BJ (cell line): ENCODE results near the gene GRIFIN. TPM values are rescaled to one million over a fixed set of nuclear protein-coding genes. Genes with fewer than 3 reads are reported as not detected.

ENCODE experiments used
- CTCF ChIA-PET: fragments of 350-600 bp; formaldehyde crosslinking; extraction: SDS; loops from one replicate; lab custom pipeline; 2021; ENCODE audit warnings: antibody characterized with exemption, inconsistent platforms; lab: Yijun Ruan, JAX
- POLR2A ChIA-PET: fragments of 300-600 bp; sonication (Branson Sonifier 250); formaldehyde crosslinking; extraction: SDS; loops from one replicate; lab custom pipeline; 2021; ENCODE audit warnings: antibody characterized with exemption; lab: Charles Lee
- DNase-seq: peaks from one replicate; pipeline ENCODE4 v3.0.0-alpha.2; 2011; ENCODE audit warnings: low read depth
- H3K27me3 ChIP-seq: 2 replicates; pipeline ENCODE4 v1.6.0; 2011; ENCODE audit warnings: low read length; ENCODE audit not compliant: control insufficient read depth, insufficient read depth
- H3K36me3 ChIP-seq: 2 replicates; pipeline ENCODE4 v1.5.1; 2011; ENCODE audit warnings: low read length; ENCODE audit not compliant: control insufficient read depth, insufficient read depth
- H3K4me3 ChIP-seq: 2 replicates; pipeline ENCODE4 v1.5.1; 2011; ENCODE audit warnings: low read depth, mild to moderate bottlenecking, control low read depth, low read length
- polyA plus RNA-seq: library from polyadenylated mRNA; depleted of rRNA; stranded (reverse); fragments of >200 nt; gene quantifications from 2 replicates; pipeline ENCODE4 v1.2.3, GENCODE V29; 2011
- TF ChIP-seq, protein P1 (sequence below): IDR thresholded peaks from 2 replicates; pipeline ENCODE4 v1.5.1; 2011; ENCODE audit warnings: low read depth, mild to moderate bottlenecking, control low read depth, inconsistent platforms, low read length, moderate library complexity; ENCODE audit not compliant: insufficient read depth

Gene GRIFIN
- polyA plus RNA-seq, 1 experiment, result not detected

DNA sequence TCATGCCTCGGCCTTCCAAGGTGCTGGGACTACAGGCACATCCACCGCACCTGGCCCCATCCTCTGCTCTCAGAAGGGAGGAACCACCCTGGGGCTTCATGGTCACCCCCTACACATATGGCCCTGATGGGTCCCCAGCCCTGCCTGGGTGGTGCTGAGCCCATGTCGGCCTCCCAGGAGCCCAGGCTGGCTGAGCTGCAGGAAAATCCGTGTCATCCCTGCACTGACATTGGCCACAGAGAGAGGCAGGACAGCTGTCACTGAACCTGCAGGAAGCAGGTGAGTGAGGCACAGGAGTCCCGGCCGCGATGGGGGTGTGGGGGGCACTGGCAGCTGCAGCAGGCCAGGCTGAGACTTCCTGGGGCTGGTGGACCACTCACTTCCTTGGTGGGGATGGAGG lies 8.0 kb downstream of the GRIFIN start:
- ChIA-PET CTCF (interaction anchor here (0.6 to 5.8 kb wide), 35 partner anchors 7 to 934 kb away, joined by 3 to 82 read pairs (median 3); partner anchors contain the start of gene BRAT1), POLR2A (no interaction called here)
- TF ChIP-seq, protein P1, sequence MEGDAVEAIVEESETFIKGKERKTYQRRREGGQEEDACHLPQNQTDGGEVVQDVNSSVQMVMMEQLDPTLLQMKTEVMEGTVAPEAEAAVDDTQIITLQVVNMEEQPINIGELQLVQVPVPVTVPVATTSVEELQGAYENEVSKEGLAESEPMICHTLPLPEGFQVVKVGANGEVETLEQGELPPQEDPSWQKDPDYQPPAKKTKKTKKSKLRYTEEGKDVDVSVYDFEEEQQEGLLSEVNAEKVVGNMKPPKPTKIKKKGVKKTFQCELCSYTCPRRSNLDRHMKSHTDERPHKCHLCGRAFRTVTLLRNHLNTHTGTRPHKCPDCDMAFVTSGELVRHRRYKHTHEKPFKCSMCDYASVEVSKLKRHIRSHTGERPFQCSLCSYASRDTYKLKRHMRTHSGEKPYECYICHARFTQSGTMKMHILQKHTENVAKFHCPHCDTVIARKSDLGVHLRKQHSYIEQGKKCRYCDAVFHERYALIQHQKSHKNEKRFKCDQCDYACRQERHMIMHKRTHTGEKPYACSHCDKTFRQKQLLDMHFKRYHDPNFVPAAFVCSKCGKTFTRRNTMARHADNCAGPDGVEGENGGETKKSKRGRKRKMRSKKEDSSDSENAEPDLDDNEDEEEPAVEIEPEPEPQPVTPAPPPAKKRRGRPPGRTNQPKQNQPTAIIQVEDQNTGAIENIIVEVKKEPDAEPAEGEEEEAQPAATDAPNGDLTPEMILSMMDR, result no peak

DNA sequence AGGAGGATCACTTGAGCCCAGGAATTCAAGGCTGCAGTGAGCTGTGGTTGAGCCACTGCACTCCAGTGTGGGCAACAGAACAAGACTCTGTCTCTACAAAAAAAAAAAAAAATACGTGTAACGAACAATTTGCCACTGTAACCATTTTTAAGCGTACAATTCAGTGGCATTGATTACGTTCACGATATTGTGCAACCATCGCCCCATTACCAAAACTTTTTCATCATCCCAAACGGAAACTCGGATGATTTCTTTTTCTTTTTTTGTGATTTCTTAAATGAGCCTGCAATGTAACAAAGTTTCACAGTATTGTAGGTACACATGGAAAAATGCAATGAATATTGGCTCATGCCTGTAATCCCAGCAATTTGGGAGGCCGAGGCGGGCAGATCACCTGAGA lies 9.5 kb downstream of the GRIFIN start:
- TF ChIP-seq, protein P1, result no peak
- Histone ChIP-seq H3K4me3 (no peak overlapping the region), H3K36me3 (no peaks in the 10 kb centered on the region), H3K27me3 (peaks cover 2% of the 10 kb centered on the region)
- ChIA-PET POLR2A (no interaction called here), CTCF (no interaction called here)
- DNase-seq, result no peak

More for the DNA sequence above, 8.0 kb downstream of the GRIFIN start:
- DNase-seq, result no peak
- H3K27me3 ChIP-seq, result peaks cover 2% of the 10 kb centered on the region
- no peaks in the 10 kb centered on the region for H3K36me3 ChIP-seq
- H3K4me3 ChIP-seq, result no peak overlapping the region

DNA sequence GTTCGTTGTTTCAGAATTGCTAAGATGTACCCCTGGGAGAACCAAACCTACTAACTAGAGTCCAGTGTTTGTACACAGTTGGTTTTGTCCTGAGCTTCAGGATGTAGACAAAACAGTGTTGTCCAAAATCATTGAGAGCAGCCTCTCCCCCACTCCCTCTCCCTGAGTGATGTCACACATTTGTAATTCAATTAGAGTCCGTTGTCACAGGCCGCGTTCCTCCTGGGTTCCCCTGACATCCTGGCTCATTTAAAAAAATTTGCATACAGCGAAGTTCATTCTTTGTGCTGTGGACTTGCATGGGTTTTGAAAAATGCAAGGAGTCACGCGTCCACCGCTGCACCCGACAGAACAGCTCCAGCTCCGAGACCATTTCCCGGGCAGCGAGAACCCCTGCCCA lies 10.3 kb downstream of the GRIFIN start:
- POLR2A ChIA-PET, result no interaction called here
- Histone ChIP-seq H3K4me3 (no peak overlapping the region), H3K27me3 (peaks cover 2% of the 10 kb centered on the region), H3K36me3 (no peaks in the 10 kb centered on the region)
- CTCF ChIA-PET, result interaction anchor here (0.8 to 2.6 kb wide), 3 partner anchors 13 to 103 kb away, joined by 3 to 20 read pairs (median 3); no protein-coding TSS in a partner anchor
- TF ChIP-seq, protein P1, result no peak
- DNase-seq, result no peak

DNA sequence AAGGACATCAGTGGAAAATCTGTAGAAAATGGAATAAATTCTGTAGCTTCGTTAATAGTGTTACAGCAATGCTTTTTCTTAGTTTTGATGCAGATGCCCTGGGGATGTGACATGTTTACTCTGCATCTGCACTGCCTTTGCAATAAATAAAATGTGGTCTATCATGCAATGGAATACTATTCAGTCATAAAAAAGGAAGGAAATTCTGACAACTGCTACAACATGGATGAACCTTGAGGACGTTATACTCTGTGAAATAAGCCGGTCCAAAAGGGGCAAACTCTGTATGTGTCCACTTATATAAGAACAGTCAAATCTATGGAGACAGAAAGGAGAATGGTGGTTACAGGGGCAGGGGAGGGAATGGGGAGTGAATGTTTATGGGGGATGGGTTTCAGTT lies 13.5 kb downstream of the GRIFIN start:
- no peaks in the 10 kb centered on the region for H3K27me3 ChIP-seq
- DNase-seq, result no peak
- POLR2A ChIA-PET, result no interaction called here
- CTCF ChIA-PET, result interaction anchor here (0.8 to 2.2 kb wide), 3 partner anchors 8 to 12 kb away, joined by 3 to 6 read pairs (median 6); no protein-coding TSS in a partner anchor
- TF ChIP-seq, protein P1, result no peak
- no peak overlapping the region for H3K4me3 ChIP-seq
- no peaks in the 10 kb centered on the region for H3K36me3 ChIP-seq

DNA sequence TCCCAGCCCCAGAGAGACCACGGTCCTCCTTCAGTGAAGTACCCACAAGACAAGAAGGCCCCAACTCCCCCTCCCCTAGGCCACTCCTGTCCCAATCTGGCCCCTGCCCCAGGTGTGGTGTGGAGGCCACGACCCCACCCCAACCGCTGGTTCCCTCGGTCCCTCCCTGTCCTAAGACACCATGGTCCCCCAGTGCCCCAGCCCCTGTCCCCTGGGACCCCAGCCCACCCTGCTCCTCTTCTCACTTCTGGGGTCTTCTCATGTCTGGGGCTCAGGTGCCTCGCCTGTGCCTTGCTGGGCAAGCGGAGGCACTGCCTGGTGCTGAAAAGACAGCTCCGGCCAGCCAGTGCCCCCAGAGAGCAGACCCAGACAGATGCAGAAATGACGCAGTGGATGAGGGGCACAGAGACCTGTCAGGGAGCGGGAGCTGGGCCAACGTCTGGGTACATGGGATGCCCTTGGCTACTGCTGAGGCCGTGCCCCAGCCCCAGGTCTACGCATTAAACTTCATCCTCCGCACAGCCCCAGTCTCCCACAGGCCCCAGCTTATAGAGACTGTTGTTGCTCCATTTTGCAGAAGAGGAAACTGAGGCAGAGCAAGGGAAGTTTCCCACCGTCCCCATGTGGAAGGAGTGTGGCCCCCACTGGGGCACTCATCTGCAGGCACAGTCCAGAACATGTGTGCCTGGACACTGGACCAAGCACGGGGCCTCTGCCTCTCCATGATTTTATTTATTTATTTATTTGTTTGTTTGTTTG lies 14.8 kb downstream of the GRIFIN start:
- Histone ChIP-seq H3K4me3 (no peak overlapping the region), H3K36me3 (no peaks in the 10 kb centered on the region), H3K27me3 (no peaks in the 10 kb centered on the region)
- POLR2A ChIA-PET, result no interaction called here
- no peak for DNase-seq
- CTCF ChIA-PET, result interaction anchor here (0.7 to 2.2 kb wide), 4 partner anchors 7 to 17 kb away, joined by 3 to 6 read pairs (median 3); no protein-coding TSS in a partner anchor
- TF ChIP-seq, protein P1, result no peak
